Spleen (tissue), 11 donors: ENCODE measurements around the gene ATP2B2. TPM values are rescaled to one million over a fixed set of nuclear protein-coding genes. Genes with fewer than 3 reads are reported as not detected.
A peak's percentile ranks its signal among the peaks of the same experiment; 100 is the strongest.

Source experiments
- DNase-seq: peaks from one replicate; pipeline ENCODE4 v3.0.0-alpha.2; 2020
- H3K27ac ChIP-seq, 8 donors: fragments of 200-600 bp; sonication (generic) in 7 of 8; 1 replicate in 4 of 8; 2 replicates in 4 of 8; pipeline versions ENCODE4 v1.5.0 to v1.8.0; 2016 to 2021; ENCODE audit warnings: inconsistent platforms in 4 of 8, mild to moderate bottlenecking in 4 of 8, moderate library complexity in 1 of 8
- H3K27me3 ChIP-seq, 7 donors: fragments of 200-600 bp; sonication (generic) in 6 of 7; replicated peaks in 1 of 7; 1 replicate in 4 of 7; 2 replicates in 3 of 7; pipeline versions ENCODE4 v1.5.0 to v1.8.0; 2016 to 2021; ENCODE audit warnings: inconsistent platforms in 3 of 7, mild to moderate bottlenecking in 1 of 7
- H3K36me3 ChIP-seq, 6 donors: fragments of 200-600 bp; sonication (generic) in 5 of 6; 1 replicate in 4 of 6; 2 replicates in 2 of 6; pipeline versions ENCODE4 v1.5.0 to v1.8.0; 2016 to 2021; ENCODE audit warnings: inconsistent platforms in 2 of 6
- H3K4me1 ChIP-seq, 6 donors: fragments of 200-600 bp; sonication (generic) in 5 of 6; 1 replicate in 3 of 6; 2 replicates in 3 of 6; pipeline versions ENCODE4 v1.5.0 to v1.8.0; 2016 to 2021; ENCODE audit warnings: inconsistent platforms in 3 of 6
- H3K4me3 ChIP-seq, 8 donors: fragments of 200-600 bp; sonication (generic) in 7 of 8; 1 replicate in 4 of 8; 2 replicates in 4 of 8; pipeline versions ENCODE4 v1.5.0 to v1.8.0; 2016 to 2021; ENCODE audit warnings: inconsistent platforms in 4 of 8, mild to moderate bottlenecking in 4 of 8, moderate library complexity in 2 of 8
- H3K9me3 ChIP-seq, 8 donors: fragments of 200-600 bp; sonication (generic) in 7 of 8; 1 replicate in 4 of 8; 2 replicates in 4 of 8; pipeline versions ENCODE4 v1.5.0 to v1.8.0; 2016 to 2021; ENCODE audit warnings: inconsistent platforms in 4 of 8
- CTCF ChIP-seq, 11 experiments: fragments of 200-600 bp in 7 of 11; fragments of 450-650 bp in 4 of 11; sonication (generic) in 4 of 11; IDR thresholded peaks in 8 of 11; conservative IDR thresholded peaks in 3 of 11; 1 replicate in 7 of 11; 2 replicates in 4 of 11; pipeline versions ENCODE4 v1.4.0 to v1.8.0; 2016 to 2021; ENCODE audit warnings: antibody characterized with exemption in 11 of 11, inconsistent platforms in 4 of 11, mild to moderate bottlenecking in 1 of 11
- POLR2A ChIP-seq, 3 donors: fragments of 450-650 bp; IDR thresholded peaks; one replicate each; pipeline ENCODE4 v1.5.1; 2017; ENCODE audit warnings: antibody characterized with exemption in 3 of 3, mild to moderate bottlenecking in 1 of 3
- POLR2AphosphoS5 ChIP-seq, 3 donors: sonication (generic); formaldehyde crosslinking; IDR thresholded peaks; one replicate each; pipeline ENCODE4 v1.5.1; 2017; ENCODE audit warnings: antibody characterized with exemption in 3 of 3
- WGBS, 5 donors: extraction: QIAGEN DNeasy Blood & Tissue Kit in 3 of 5; methylation state at CpG; one replicate each; pipeline versions ENCODE4 v1.1.5 to v1.1.7; 2013 to 2018; 5-methylcytosine and 5-hydroxymethylcytosine counted together
- intact Hi-C: fragments of 100-400 bp; cut with DNase I; formaldehyde crosslinking; loops from one replicate; pipeline ENCODE4 v1.15.0; 2023; ENCODE audit warnings: low total_unique reads
- polyA plus RNA-seq, 3 donors: library from polyadenylated mRNA; stranded (reverse); fragments of 200-250 nt; gene quantifications; one replicate each; pipeline ENCODE4 v1.2.1, GENCODE V29; 2013
- total RNA-seq, 7 donors: library from RNA; depleted of rRNA in 3 of 7; stranded (reverse); fragments of >200 nt in 3 of 7; fragmentation: NEBNext Ultra II Directional in 4 of 7; extraction: Animal tissue kit (Norgen Biotek cat#: 25700) in 4 of 7; gene quantifications; one replicate each; pipeline versions ENCODE4 v1.1.0 to v1.2.1, GENCODE V29; 2016 to 2021
- donor health status: healthy with polysubstance abuse.
- donor health status: DM: no; HTN: no; CAD: no; lungs with moderate emphysema.
- donor health status: DM: no; HTN: no; CAD: no.
- donor health status: Bipolar disorder and iron deficiency.
- donor health status: healthy.
- donor health status: DM: no; HTN: no; CAD: no.
- donor health status: DM: yes; HTN: yes; CAD: no.

ATP2B2 gene
- total and polyA plus RNA-seq, 10 donors, result 0.02 to 1.5 (median 0.24) TPM; not detected in 2

GRCh38 chr3:10416730-10417300 is 88.6 kb downstream of the ATP2B2 start:
- TF ChIP-seq POLR2AphosphoS5 (IDR thresholded peaks at IDR 0.05), result no peak
- no peak for TF ChIP-seq CTCF (IDR thresholded peaks at IDR 0.05 in 8 of 11, conservative IDR thresholded peaks at IDR 0.05 in 3 of 11)
- TF ChIP-seq POLR2A (IDR thresholded peaks at IDR 0.05), result no peak
- Histone ChIP-seq H3K27me3 (peaks cover 0 to 9% (median 0%) of the 10 kb centered on the region in 7 donors), H3K9me3 (no peaks in the 10 kb centered on the region), H3K27ac (no peak overlapping the region), H3K4me1 (peaks cover 0 to 18% (median 0%) of the 10 kb centered on the region in 6 donors), H3K36me3 (no peaks in the 10 kb centered on the region), H3K4me3 (no peak overlapping the region)
- DNase-seq, result peak; percentile 63
- whole genome bisulfite sequencing, 5 donors, result 59 to 70% (median 62%) methylated on average over 13 to 19 of the region's 19 CpGs
- intact Hi-C loops, result no loop called here

GRCh38 chr3:10413041-10413440 is 92.3 kb downstream of the ATP2B2 start:
- Histone ChIP-seq H3K4me3 (no peak overlapping the region), H3K27me3 (peaks cover 0 to 9% (median 0%) of the 10 kb centered on the region in 7 donors), H3K9me3 (no peaks in the 10 kb centered on the region), H3K27ac (no peak overlapping the region), H3K36me3 (no peaks in the 10 kb centered on the region), H3K4me1 (no peaks in the 10 kb centered on the region)
- 88 to 99% (median 92%) methylated on average over 4 of the region's 4 CpGs; no CpG with 5 or more reads in 1 of the 5 donors for WGBS, 5 donors
- intact Hi-C loops, result no loop called here
- peak; percentile 55 for DNase-seq
- TF ChIP-seq POLR2AphosphoS5 (IDR thresholded peaks at IDR 0.05) (no peak), CTCF (IDR thresholded peaks at IDR 0.05 in 8 of 11, conservative IDR thresholded peaks at IDR 0.05 in 3 of 11) (no peak), POLR2A (IDR thresholded peaks at IDR 0.05) (no peak)

GRCh38 chr3:10411598-10412332 is 93.6 kb downstream of the ATP2B2 start:
- intact Hi-C loops, result no loop called here
- DNase-seq, result peak; percentile 62
- Histone ChIP-seq H3K27ac (no peak overlapping the region), H3K4me3 (no peak overlapping the region), H3K27me3 (peaks cover 0 to 5% (median 0%) of the 10 kb centered on the region in 7 donors), H3K9me3 (no peaks in the 10 kb centered on the region), H3K36me3 (no peaks in the 10 kb centered on the region), H3K4me1 (no peaks in the 10 kb centered on the region)
- TF ChIP-seq CTCF (IDR thresholded peaks at IDR 0.05 in 8 of 11, conservative IDR thresholded peaks at IDR 0.05 in 3 of 11), result no peak
- no peak for TF ChIP-seq POLR2AphosphoS5 (IDR thresholded peaks at IDR 0.05)
- no peak for TF ChIP-seq POLR2A (IDR thresholded peaks at IDR 0.05)
- WGBS, 5 donors, result 85 to 92% (median 86%) methylated on average over 6 to 9 of the region's 9 CpGs

GRCh38 chr3:10410383-10411002 is 94.9 kb downstream of the ATP2B2 start:
- Histone ChIP-seq H3K36me3 (no peaks in the 10 kb centered on the region), H3K27ac (no peak overlapping the region), H3K27me3 (no peaks in the 10 kb centered on the region), H3K4me3 (no peak overlapping the region), H3K9me3 (no peaks in the 10 kb centered on the region), H3K4me1 (no peaks in the 10 kb centered on the region)
- intact Hi-C loops, result no loop called here
- WGBS, 5 donors, result 85 to 97% (median 88%) methylated on average over 21 of the region's 21 CpGs
- DNase-seq, result no peak
- TF ChIP-seq POLR2AphosphoS5 (IDR thresholded peaks at IDR 0.05) (no peak), POLR2A (IDR thresholded peaks at IDR 0.05) (no peak), CTCF (IDR thresholded peaks at IDR 0.05 in 8 of 11, conservative IDR thresholded peaks at IDR 0.05 in 3 of 11) (no peak)
